Activated CD4-positive, alpha-beta T cell treated with anti-CD3 and anti-CD28 coated beads for 4 hours (primary cell): Measurements from ENCODE around the gene EIF2S3B.

Experiments
- DNase-seq, 2 donors: peaks; one replicate each; pipeline ENCODE4 v3.0.0-alpha.2; 2020

Gene EIF2S3B

DNA sequence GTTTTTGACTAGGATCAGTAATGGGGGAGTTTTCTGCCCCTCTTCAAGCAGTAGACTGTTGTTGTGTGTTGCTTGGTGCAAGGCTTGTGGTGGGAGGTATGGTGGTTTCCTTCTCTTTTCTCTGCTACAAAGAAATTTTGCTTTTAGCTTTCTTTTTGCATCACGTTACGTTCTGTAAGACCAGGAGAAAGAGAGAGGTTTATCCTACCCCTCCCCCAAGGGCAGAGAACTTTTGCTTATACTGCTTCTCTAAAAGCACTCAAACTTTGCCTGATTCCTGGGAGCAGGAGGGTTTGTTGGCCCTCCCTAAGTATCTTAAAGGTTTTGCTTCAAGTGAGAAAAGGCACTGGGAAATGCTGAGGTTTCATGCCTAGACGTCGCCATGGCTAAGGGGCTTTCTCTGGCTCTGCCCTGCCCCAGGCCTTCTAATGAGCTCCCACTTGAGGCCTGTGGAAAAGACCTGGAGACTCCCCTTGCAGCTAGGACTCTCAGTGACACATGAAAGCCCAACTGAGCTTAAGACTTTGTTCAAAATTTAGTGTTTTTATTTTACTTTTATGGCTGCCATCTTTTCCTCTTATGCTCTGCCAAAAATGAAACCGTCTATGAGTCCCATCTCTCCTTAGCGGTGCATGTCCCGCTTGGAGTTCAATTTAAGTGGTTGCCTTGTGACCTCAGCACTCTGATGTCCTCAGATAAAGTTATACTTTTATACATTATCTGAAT, 49.2 kb downstream of the EIF2S3B start:
- no peak for DNase-seq

DNA sequence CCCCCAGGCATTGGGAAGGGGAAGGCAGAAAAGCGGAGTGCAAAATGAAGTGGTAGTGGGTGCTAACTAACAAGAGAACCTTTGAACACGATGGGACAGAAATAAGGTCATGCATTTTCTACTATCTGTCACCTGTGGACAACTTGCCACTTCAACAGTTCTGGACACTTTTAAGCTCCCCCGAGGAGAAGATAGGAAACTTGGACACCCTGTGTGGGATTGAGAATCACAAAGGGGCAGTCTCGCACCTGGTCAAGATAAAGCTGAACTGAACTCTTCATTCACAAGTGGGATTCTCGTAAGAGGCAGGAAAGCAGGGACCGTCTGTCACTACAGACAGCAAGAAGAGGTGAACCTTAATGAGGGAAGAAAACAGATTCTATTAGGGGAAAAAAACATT, 51.6 kb downstream of the EIF2S3B start:
- no peak for DNase-seq

- no peak for DNase-seq
Measured at GRCh38 chr12:10557766-10558165, 52.1 kb downstream of the EIF2S3B start.
